ENCODE results near the gene DPPA3. TPM values are rescaled to one million over a fixed set of nuclear protein-coding genes. Genes with fewer than 3 reads are reported as not detected.
"Not testable (repeated sequence)": the region's sequence is repeated elsewhere in the genome, so short reads cannot be mapped to it uniquely, and the experiment has no call there.

The DPPA3 gene
- total RNA-seq, 1 donor from 2014 or later = not detected

DNA sequence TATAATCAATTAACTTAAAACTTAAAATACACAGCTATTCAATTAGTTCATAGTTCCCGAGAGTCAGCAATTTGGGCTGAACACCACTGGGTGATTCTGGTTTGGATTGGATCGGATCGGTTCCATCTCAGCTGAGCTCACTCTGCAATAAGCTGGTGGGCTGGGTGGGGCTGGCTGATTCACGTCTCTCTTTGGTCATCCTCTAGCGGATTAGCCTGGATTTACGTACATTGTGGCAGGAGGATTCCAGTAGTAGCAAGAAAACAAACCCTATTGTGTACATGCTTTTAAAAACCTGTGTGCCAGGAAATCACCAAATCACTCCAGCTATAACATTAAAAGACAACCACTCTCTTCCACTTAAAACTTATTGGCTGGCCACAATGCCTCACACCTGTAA is 39.1 kb downstream of the DPPA3 start:
- ChIA-PET POLR2A (interaction anchor here (0.6 kb wide), 1 partner anchor 92 kb away, joined by 3 read pairs; no protein-coding TSS in a partner anchor), CTCF (no interaction called here)
- Mint-ChIP-seq H3K9me3 (no peaks in the 10 kb centered on the region), H3K4me1 (peaks cover 24% of the 10 kb centered on the region), H3K27ac (no peak overlapping the region), H3K4me3 (no peak overlapping the region), H3K36me3 (ENCODE audit: low read depth) (no peaks in the 10 kb centered on the region), H3K27me3 (peaks cover 10% of the 10 kb centered on the region)
- TF ChIP-seq, protein P1, sequence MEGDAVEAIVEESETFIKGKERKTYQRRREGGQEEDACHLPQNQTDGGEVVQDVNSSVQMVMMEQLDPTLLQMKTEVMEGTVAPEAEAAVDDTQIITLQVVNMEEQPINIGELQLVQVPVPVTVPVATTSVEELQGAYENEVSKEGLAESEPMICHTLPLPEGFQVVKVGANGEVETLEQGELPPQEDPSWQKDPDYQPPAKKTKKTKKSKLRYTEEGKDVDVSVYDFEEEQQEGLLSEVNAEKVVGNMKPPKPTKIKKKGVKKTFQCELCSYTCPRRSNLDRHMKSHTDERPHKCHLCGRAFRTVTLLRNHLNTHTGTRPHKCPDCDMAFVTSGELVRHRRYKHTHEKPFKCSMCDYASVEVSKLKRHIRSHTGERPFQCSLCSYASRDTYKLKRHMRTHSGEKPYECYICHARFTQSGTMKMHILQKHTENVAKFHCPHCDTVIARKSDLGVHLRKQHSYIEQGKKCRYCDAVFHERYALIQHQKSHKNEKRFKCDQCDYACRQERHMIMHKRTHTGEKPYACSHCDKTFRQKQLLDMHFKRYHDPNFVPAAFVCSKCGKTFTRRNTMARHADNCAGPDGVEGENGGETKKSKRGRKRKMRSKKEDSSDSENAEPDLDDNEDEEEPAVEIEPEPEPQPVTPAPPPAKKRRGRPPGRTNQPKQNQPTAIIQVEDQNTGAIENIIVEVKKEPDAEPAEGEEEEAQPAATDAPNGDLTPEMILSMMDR (IDR thresholded peaks at IDR 0.05) = no peak
- DNase-seq (no peak), ATAC-seq (ENCODE audit: low read depth) (no peak)
- intact Hi-C loops (cut with micrococcal nuclease) = no loop called here

- ATAC-seq (ENCODE audit: low read depth) (no peak), DNase-seq (no peak)
- Mint-ChIP-seq H3K4me1 (peaks cover 29% of the 10 kb centered on the region), H3K4me3 (no peak overlapping the region), H3K27me3 (peaks cover 10% of the 10 kb centered on the region), H3K9me3 (no peaks in the 10 kb centered on the region), H3K36me3 (ENCODE audit: low read depth) (no peaks in the 10 kb centered on the region), H3K27ac (no peak overlapping the region)
- intact Hi-C loops (cut with micrococcal nuclease) = no loop called here
- ChIA-PET POLR2A (no interaction called here), CTCF (no interaction called here)
- TF ChIP-seq, protein P1 (IDR thresholded peaks at IDR 0.05) = no peak
Measured at GRCh38 chr12:7751394-7751793, 40.2 kb downstream of the DPPA3 start.

GRCh38 chr12:7751941-7752922 is 41.0 kb downstream of the DPPA3 start:
- POLR2A ChIA-PET; H3K36me3 Mint-ChIP-seq (ENCODE audit: low read depth); H3K4me3 Mint-ChIP-seq; intact Hi-C loops (cut with micrococcal nuclease); H3K27me3 Mint-ChIP-seq; H3K9me3 Mint-ChIP-seq; DNase-seq; H3K27ac Mint-ChIP-seq: not testable (repeated sequence)
- CTCF ChIA-PET = interaction anchor here (1.0 kb wide), 1 partner anchor 55 kb away, joined by 5 read pairs; no protein-coding TSS in a partner anchor
- ATAC-seq (ENCODE audit: low read depth) = peak; percentile 31
- H3K4me1 Mint-ChIP-seq = peaks cover 26% of the 10 kb centered on the region

- CTCF ChIA-PET; DNase-seq; intact Hi-C loops (cut with micrococcal nuclease); POLR2A ChIA-PET; H3K27me3 Mint-ChIP-seq; H3K36me3 Mint-ChIP-seq (ENCODE audit: low read depth); H3K27ac Mint-ChIP-seq; H3K9me3 Mint-ChIP-seq; ATAC-seq (ENCODE audit: low read depth): not testable (repeated sequence)
- peaks cover 11% of the 10 kb centered on the region for H3K4me1 Mint-ChIP-seq
- H3K4me3 Mint-ChIP-seq = peak overlapping the region; percentile 15
Measured at GRCh38 chr12:7755668-7756067, 44.4 kb downstream of the DPPA3 start.

DNA sequence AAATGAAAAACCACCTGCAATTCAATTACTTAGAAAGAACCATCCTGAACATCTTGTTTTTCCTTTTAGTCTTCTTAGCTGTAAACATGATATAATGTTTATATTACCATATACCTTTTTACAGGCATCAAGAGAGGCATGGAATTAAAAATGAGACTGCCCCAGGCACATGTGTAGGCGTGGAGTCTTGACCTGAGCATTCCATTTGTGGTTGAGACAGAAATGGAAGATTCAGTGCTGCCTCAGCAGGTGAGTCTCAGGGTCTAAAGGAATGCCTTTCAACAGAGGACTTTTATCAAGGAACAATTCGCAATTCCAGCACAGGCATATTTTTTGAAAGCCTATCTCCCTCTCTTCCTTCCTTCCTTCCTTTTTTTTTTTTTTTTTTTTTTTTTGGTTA is 45.8 kb downstream of the DPPA3 start:
- ChIA-PET POLR2A (no interaction called here), CTCF (no interaction called here)

DNA sequence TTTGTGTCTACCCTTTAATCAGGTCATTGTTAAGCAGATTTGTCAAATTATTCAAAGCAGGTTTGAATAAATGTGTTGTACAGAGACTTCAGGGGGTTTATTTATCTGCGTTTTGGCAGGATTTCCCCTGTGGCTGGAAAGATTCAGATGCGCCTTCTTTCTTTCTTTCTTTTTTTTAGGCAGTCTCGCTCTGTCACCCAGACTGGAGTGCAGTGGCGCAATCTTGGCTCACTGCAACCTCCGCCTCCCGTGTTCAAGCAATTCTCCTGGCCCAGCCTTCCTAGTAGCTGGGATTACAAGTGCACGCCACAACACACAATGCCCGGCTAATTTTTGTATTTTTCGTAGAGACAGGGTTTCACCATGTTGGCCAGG is 47.5 kb downstream of the DPPA3 start:
- TF ChIP-seq, protein P1 (IDR thresholded peaks at IDR 0.05) = no peak
- peaks cover 7% of the 10 kb centered on the region for H3K4me1 Mint-ChIP-seq
- ATAC-seq (ENCODE audit: low read depth) (no peak), DNase-seq (no peak)
- no peaks in the 10 kb centered on the region for H3K9me3 Mint-ChIP-seq
- no peak overlapping the region for H3K27ac Mint-ChIP-seq
- no peaks in the 10 kb centered on the region for H3K36me3 Mint-ChIP-seq (ENCODE audit: low read depth)
- intact Hi-C loops (cut with micrococcal nuclease) = no loop called here
- ChIA-PET CTCF (no interaction called here), POLR2A (interaction anchor here (0.6 kb wide), 1 partner anchor 1034 kb away, joined by 4 read pairs; no protein-coding TSS in a partner anchor)
- no peaks in the 10 kb centered on the region for H3K27me3 Mint-ChIP-seq
- no peak overlapping the region for H3K4me3 Mint-ChIP-seq

More for the DNA sequence above, 45.8 kb downstream of the DPPA3 start:
- DNase-seq = no peak
- Mint-ChIP-seq H3K36me3 (ENCODE audit: low read depth) (no peaks in the 10 kb centered on the region), H3K27ac (no peak overlapping the region), H3K4me1 (peaks cover 11% of the 10 kb centered on the region), H3K4me3 (no peak overlapping the region), H3K27me3 (peaks cover 2% of the 10 kb centered on the region), H3K9me3 (no peaks in the 10 kb centered on the region)
- intact Hi-C loops (cut with micrococcal nuclease) = no loop called here
- TF ChIP-seq, protein P1 (IDR thresholded peaks at IDR 0.05) = no peak
- ATAC-seq (ENCODE audit: low read depth) = no peak
